ENCODE measurements around the gene ZNF324. TPM values are rescaled to one million over a fixed set of nuclear protein-coding genes. Genes with fewer than 3 reads are reported as not detected.
A peak's percentile ranks its signal among the peaks of the same experiment; 100 is the strongest.
"Not testable (repeated sequence)": the region's sequence is repeated elsewhere in the genome, so short reads cannot be mapped to it uniquely, and the experiment has no call there.

The ZNF324 gene
- 9.2 TPM for total RNA-seq

DNA sequence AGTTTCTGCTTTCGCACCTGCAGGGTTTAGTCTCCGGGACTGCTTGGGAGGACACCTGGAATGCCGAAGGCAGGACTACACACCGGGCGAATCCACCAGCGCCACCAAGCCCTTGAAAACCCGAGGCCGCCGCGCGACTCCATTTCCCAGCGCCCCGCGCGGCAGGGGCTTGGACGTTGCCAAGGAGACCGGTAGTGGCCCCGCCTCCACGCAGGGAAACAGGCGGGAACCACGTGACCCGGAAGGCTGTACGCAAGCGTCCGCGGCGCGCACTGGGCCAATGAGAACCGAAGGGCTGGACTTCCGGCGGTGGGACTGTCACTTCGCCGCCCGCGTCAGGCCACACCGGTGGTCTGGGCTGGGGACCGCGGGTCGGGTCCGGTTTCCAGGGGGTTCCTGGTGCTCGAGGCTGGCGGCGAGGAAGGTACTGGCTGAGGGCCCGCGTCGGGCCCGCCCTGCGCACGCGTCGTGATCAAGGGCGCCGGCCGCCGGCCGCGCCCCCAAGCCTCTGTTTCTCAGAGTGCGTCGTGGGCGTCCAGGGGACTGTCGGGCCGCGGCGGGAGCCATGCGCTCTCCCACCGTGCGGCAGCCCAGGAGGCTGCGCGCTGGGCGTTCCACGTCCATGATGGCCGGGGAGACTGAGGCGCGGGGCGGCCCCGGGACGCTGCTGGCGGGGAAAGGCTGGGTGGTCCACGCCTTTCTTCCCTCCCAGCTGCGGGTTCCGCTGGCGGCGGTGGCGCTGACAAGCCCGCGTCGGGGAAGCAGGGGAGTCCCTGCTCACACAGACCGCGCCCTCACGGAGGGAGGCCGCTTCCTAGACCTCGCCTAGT, at the start of gene ZNF324:
ZNF324 (plus strand) TSS at position 321 of the 830 bp plus-strand sequence. CDS start 2,106 bp downstream, outside the sequence.
- peak; percentile 96 for ATAC-seq

DNA sequence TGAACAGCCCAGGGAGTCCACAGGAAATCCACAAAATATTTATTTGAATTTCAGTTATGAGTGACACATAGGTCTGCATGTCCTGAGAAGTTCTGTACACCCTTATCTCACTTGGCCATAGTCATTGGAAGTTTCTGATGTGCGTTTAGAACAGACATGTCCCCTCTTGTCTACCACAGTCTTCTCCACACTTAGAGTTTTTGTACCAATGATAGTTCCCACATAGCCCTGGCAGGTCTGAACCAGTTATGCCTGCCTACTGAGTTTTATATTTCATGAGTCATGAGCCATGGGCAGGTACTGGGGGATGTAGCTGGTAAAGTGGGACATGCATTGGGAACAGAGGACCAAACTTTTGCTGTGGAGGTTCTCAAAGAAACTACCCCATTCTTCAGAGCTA, 38.3 kb upstream of the ZNF324 start:
- peak; percentile 92 for ATAC-seq

DNA sequence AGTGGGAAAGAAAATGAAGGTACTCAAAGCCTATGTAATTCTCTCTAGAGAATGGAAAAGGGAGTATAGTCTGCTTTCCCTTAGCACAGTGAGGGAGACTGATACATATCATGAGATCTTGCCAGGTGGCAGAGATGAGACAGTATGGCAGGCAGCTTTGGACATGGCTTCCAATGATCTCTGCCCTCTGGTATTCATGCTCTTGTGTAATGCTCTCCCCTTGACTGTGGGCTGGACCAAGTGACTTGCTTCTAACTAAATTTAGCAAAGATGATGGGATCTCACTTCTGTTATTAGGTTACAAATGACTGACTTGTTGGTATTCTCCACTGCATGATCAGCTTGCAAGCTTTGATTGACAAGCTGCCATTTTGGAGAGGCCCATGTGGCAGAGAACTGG, 37.1 kb upstream of the ZNF324 start:
- ATAC-seq: no peak

DNA sequence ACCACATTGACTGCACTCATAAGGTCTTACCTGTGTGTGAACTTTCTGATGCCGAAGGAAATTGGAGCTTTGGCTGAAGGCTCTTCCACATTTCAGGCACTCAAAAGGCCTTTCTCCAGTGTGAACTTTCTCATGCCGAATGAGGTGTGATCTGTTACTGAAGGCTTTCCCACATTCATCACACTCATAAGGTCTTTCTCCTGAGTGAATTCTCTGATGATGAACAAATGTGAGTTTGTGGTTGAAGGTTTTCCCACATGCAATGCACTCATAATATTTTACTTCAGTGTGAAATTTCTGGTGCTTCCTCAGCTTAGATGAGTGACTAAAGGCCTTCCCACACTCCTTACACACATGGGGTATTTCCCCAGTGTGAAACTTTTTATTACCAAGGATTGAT, 32.7 kb upstream of the ZNF324 start:
- no peak for ATAC-seq

DNA sequence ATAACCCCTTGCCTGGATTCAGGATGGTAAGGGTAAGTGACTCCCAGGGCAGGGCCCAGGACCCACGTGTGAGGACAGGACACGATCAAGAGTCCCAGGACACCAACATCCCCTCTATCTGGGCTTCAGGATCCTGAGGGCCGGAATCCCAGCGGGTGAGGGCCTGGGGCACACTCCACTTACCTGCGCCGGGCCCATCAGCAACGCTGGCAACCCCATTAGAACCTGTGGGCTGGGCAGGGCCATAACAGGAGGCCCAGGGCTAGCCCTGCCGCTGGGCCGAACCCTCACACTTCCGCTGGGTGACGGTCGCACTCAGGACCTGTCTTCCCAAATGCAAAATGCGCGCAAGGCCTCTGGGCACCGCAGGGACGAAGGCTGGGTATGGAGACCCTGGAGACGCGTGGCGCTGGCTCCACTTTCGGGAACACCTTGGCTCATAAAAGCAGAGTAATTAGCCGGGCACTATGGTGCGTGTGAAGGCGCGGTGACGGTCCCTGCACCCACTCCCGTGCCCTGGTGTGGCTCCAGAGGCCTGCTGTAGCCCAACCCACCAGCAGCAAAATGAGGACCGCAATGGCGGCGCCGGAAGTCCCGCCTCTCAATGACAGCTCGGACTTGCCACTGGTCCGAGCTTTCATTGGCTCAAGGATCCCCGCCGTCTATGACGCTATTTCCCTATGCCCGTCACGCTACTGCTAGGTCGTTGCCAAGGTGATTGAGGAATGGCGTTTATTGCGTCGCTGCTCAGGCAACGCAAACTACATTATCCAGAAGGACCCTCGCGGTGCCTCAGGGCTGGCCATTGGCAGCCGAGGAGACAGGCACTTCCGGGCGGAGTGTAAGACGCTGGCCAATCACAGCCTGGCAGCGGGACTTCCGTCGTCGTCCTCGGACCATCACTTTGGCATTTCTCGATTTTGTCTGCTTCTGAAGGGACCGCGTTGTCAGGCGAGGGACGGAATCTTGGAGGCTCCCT, 27.0 kb upstream of the ZNF324 start, which contains the start of gene ZNF132:
ZNF132 (minus strand) TSS at position 578 of the 979 bp plus-strand sequence; CDS start at position 246, 332 bp downstream.
- ATAC-seq: peak; percentile 95

DNA sequence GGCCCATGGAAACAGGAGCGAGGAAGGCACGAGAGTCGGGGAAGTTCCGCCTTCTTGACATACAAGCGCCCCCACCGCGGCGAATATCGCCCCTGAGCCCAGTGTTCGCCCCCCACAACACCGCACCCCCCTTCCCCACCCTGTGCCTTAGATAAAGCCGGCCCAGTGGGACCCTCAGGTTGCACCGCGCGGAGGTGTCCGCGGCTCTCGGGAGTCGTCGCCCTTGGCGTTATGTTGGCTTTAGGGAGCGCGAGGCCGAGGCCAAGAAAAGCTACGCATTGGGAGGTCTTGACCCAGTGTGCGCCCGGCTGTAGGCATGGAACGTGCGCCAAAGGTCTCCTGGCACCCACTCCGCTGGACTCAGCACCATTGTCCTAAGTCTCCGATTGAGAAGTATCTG, 26.3 kb upstream of the ZNF324 start:
- peak; percentile 3 for ATAC-seq

DNA sequence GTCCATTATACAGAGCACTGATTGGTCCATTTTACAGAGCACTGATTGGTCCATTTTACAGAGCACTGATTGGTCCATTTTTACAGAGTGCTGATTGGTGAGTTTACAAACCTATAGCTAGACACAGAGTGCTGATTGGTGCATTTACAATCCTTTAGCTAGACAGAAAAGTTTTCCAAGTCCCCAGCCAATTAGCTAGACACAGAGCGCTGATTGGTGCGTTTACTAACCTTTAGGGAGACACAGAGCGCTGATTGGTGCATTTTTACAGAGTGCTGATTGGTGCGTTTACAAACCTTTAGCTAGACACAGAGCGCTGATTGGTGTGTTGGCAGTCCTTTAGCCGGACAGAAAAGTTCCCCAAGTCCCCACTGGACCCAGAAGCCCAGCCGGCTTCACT, 23.9 kb upstream of the ZNF324 start:
- ATAC-seq: not testable (repeated sequence)

DNA sequence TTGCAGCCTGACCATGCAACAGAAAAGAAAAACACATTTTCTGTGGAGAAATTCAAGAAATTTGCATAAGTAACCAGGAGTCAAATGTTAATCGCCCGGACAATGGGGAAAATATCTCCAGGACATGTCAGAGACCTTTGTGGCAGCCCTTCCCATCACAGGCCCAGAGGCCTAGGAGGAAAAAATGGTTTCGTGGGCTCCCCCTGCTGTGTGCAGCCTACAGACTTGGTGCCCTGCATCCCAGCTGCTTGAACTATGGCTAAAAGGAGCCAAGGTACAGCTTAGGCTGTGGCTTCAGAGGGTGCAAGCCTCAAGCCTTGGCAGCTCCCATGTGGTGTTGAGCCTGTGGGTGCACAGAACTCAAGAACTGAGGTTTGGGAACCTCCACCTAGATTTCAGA, 18.0 kb upstream of the ZNF324 start:
- not testable (repeated sequence) for ATAC-seq

DNA sequence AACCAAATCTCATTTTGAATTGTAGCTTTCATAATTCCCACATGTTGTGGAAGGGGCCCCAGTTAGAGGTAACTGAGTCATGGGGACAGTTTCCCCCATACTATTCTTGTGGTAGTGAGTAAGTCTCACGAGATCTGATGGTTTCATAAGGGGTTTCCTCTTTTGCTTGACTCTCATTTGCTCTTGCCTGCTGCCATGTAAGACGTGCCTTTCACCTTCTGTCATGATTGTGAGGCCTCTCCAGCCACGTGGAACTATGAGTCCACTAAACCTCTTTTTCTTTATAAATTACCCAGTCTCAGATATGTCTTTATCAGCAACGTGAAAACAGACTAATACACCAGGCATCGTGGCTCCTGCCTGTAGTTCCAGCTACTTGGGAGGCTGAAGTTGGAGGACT, 16.9 kb upstream of the ZNF324 start:
- not testable (repeated sequence) for ATAC-seq

DNA sequence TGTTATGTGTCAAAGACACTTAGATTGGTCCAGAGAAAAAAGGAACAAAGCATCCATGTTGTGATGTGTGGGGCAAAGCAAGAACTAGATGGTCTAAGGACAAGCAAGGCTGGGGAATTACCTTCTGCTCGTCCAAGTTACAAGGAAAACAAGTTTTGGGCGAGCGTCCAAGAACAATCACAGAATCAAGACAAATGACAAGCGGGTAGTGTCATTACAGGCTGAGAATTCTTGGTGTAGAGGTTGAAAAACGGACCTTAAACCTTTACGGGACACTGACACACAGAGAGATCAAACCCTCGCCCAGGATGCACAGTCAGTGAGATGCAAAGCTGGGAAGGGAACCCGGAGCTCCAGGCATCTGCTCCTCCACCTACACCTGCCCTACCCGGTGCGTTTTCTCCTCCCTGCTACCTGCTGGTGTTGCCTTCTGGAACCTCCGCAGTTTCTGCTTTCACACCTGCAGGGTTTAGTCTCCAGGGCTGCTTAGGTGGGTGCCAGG, 16.0 kb upstream of the ZNF324 start:
- peak; percentile 34 for ATAC-seq

DNA sequence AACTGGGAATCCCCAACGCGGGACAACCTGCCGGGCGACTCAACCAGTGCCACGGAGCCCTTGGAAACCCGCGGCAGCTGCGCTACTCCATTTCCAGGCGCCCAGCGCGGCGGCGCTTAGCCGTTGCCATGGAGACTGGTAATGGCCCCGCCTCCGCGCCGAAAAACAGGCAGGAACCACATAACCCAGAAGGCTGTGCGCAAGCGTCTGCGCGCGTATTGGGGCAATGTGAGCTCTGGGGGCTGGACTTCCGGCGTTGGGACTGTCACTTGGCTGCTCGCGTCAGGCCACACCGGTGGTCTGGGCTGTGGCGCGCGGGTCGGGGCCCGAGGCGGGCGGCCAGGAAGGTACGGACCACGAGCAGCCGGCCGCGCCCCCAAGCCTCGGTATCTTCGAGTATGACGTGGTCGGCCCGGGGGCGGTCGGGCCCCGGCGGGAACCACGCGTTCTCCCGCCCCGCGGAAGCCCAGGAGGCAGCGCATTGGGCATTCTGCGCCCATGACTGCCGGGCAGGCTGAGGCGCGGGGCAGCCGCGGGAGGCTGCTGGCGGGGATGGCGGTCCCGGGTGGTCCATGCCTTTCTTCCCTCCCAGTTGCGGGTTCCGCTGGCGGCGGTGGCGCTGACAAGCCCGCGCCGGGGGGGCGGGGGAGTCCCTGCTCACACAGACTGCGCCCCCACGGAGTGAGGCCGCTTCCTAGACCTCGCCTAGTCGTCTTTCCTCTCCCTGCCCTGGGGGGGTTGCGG, 15.3 kb upstream of the ZNF324 start, which contains the start of gene ZNF324B:
ZNF324B (plus strand) TSS at position 265 of the 744 bp plus-strand sequence. CDS start 2,080 bp downstream, outside the sequence.
- ATAC-seq: peak; percentile 97

DNA sequence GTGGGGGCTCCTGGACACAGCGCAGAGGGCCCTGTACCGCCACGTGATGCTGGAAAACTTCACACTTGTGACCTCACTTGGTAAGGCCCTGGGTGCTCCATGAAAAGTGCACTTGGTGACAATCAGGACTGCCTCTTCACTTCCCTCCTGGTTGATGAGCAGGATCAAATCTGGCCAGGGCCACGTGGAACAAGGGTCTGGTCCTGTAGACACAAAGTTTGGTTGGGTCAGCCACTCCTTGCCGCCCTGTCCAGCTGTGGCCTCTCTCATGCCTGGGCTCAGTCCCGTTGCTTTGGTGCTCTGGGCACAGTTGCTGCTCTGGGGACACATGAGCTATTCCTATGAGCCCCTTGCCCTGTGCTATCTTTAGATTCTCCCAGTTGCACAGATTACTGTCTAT, 13.1 kb upstream of the ZNF324 start:
- no peak for ATAC-seq

DNA sequence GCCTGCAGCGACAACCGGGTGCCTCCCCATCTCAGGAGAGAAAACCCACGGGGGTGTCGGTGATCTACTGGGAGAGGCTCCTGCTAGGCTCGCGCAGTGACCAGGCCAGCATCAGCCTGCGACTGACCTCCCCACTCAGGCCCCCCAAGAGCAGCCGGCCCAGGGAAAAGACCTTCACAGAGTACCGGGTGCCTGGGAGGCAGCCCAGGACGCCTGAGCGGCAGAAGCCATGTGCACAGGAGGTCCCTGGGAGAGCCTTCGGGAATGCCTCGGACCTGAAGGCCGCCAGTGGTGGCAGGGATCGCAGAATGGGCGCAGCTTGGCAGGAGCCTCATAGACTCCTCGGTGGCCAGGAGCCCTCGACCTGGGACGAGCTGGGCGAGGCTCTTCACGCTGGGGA, 11.6 kb upstream of the ZNF324 start:
- ATAC-seq: no peak

DNA sequence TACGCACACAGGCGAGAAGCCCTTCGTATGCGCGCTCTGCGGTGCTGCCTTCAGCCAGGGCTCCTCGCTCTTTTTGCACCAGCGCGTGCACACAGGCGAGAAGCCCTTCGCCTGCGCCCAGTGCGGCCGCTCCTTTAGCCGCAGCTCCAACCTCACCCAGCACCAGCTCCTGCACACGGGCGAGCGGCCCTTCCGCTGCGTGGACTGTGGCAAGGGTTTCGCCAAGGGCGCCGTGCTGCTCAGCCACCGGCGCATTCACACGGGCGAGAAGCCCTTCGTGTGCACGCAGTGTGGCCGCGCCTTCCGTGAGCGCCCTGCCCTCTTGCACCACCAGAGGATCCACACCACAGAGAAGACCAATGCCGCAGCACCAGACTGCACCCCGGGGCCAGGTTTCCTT, 10.8 kb upstream of the ZNF324 start:
- no peak for ATAC-seq

DNA sequence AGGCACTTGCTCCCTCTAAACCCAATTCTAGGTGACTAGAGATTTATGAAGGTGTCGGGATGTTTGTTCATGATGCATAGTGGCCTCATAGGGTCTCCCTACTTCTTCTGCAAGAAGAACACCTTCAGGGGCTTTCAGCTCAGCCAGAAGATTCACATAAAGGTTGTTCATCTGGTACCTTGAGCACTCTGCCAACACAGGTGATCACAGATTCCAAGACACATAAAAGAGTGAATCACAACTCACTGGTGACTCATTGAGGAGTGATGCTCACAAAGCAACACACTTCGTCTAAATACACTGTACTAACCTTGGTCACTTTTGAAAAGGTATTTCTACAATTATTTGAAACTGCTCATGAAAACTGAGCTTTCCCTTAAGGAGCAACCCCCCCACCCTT, 6.8 kb upstream of the ZNF324 start:
- ATAC-seq: peak; percentile 79

DNA sequence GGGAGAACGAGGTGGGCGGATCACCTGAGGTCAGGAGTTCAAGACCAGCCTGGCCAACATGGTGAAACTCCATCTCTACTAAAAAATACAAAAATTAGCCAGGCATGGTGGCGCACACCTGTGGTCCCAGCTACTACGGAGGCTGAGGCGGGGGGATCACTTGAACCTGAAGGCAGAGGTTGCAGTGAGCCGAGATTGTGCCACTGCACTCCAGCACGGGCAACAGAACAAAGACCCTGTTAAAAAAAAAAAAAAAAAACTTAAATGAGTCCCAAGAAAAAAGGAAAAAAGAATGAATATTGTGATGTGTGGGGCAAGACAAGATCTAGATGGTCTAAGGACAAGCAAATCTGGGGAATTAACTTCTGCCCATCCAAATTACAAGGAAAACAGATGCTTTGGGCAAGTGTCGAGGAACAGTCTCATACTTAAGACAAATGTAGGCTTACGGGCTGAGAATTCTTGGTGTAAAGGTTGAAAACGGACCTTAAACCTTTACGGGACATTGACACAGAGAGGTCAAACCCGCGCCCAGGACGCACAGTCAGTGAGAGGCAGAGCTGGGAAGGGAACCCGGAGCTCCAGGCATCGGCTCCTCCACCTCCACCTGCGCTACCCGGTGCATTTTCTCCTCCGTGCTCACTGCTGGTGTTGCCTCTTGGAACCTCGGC, 656 bp upstream of the ZNF324 start:
- ATAC-seq: no peak

DNA sequence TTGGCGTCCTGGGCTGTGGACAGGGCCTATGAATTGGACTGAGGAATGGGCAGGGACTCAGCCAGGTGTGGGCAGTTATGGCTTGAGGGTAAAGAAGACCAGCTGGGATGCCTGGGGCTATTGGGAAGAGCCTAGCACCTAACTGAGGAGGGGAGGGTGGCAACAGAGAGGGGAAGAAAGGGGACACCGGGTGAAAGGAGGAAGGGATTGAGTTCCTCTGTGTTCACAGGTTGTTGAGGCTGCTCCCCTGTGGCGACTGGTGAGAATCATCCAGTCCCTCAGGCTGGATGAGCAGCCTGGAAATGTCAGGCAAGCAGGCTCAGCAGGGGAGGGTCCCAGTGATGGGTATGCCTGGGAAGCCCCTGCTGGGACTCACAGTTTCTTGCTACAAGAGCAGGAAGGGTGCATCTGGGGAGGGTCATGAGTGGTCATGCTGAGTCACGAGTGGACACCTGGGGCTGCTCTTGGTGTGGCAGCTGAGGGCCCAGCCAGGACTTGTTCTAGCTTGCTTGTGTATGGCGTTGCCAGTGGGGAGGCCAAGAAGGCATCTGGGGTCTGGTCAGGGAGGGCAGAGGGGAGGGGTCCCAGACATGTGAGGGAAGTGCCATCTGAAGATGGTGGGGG, 1.4 kb downstream of the ZNF324 start:
- ATAC-seq: no peak

DNA sequence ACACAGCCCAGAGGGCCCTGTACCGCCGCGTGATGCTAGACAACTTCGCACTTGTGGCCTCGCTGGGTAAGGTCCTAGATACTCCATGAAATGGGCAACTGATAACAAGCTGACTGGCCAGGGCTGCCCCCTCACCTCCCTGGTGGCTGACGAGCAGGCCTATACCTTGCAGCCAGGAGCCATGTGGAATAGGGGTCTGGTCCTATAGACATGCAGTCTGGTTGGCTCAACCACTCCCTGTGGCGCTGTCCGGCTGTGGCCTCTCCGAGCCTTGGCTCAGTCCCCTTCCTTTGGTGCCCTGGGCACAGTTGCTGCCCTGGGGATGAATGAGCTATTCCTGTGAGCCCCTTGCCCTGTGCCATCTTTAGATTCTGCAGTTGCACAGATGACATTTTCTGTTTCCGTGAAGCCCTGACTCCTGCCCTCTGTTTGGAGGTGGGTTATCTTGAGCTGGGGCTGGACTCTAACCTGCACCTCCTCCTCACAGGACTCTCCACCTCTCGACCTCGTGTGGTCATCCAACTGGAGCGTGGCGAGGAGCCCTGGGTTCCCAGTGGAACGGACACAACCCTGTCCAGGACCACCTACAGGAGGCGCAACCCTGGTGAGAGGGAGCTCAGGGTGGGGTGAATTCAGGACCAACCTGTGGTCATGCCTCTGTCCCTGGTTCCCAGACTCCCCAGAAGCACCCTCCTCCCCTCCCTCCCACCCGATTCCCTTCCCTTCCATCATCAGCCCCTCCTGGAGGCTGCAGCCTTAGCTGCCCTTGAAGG, 2.5 kb downstream of the ZNF324 start:
- no peak for ATAC-seq

DNA sequence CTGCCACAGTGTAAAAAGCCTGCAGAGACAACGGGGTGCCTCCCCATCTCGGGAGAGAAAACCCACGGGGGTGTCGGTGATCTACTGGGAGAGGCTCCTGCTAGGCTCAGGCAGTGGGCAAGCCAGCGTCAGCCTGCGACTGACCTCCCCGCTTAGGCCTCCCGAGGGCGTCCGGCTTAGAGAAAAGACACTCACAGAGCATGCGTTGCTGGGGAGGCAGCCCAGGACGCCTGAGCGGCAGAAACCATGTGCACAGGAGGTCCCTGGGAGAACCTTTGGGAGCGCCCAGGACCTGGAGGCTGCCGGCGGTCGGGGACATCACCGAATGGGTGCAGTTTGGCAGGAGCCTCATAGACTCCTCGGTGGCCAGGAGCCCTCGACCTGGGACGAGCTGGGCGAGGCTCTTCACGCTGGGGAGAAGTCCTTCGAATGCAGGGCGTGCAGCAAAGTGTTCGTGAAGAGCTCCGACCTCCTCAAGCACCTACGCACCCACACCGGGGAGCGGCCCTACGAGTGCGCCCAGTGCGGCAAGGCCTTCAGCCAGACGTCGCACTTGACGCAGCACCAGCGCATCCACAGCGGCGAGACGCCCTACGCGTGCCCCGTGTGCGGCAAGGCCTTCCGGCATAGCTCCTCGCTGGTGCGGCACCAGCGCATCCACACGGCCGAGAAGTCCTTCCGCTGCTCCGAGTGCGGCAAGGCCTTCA, 4.1 kb downstream of the ZNF324 start:
- not testable (repeated sequence) for ATAC-seq

DNA sequence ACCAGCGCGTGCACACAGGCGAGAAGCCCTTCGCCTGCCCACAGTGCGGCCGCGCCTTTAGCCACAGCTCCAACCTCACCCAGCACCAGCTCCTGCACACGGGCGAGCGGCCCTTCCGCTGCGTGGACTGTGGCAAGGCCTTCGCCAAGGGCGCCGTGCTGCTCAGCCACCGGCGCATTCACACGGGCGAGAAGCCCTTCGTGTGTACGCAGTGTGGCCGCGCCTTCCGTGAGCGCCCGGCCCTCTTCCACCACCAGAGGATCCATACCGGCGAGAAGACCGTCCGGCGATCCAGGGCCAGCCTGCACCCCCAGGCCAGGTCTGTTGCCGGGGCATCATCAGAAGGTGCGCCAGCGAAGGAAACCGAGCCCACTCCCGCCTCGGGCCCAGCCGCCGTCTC, 4.9 kb downstream of the ZNF324 start:
- ATAC-seq: no peak
